Chondrocyte (in vitro differentiated cells): Measurements from ENCODE around the gene UBE2M. TPM values are rescaled to one million over a fixed set of nuclear protein-coding genes. Genes with fewer than 3 reads are reported as not detected.
A peak's percentile ranks its signal among the peaks of the same experiment; 100 is the strongest.

Experiments
- DNase-seq: peaks from one replicate; pipeline ENCODE4 v3.0.0; 2021; ENCODE audit warnings: mixed read lengths, low spot score
- H3K27ac Mint-ChIP-seq: one replicate; pipeline ENCODE4 v1.8.0; 2021; ENCODE audit warnings: mild to moderate bottlenecking, moderate library complexity, mixed read lengths; ENCODE audit not compliant: unreplicated experiment
- H3K27me3 Mint-ChIP-seq: 2 replicates; pipeline ENCODE4 v1.8.0; 2021; ENCODE audit warnings: low read depth, mixed read lengths
- H3K36me3 Mint-ChIP-seq: 2 replicates; pipeline ENCODE4 v1.8.0; 2021; ENCODE audit warnings: low read depth, mixed read lengths
- H3K4me1 Mint-ChIP-seq: 2 replicates; pipeline ENCODE4 v1.8.0; 2021; ENCODE audit warnings: low read depth, mild to moderate bottlenecking, mixed read lengths
- H3K4me3 Mint-ChIP-seq: one replicate; pipeline ENCODE4 v1.8.0; 2021; ENCODE audit warnings: mild to moderate bottlenecking, moderate library complexity, mixed read lengths; ENCODE audit not compliant: unreplicated experiment
- H3K9me3 Mint-ChIP-seq: 2 replicates; pipeline ENCODE4 v1.8.0; 2021; ENCODE audit warnings: low read depth, mixed read lengths
- CTCF ChIP-seq: fragments of 200-600 bp; sonication (generic); IDR thresholded peaks from 2 replicates; pipeline ENCODE4 v1.5.0; 2021; ENCODE audit warnings: antibody characterized with exemption, mild to moderate bottlenecking, moderate library complexity
- total RNA-seq: library from RNA; stranded (reverse); gene quantifications from 3 replicates; pipeline ENCODE4 v1.2.1, GENCODE V29; 2021

The UBE2M gene
- total RNA-seq, 1 donor from 2014 or later = 70.3 TPM

- DNase-seq = peak; percentile 41
- Mint-ChIP-seq H3K9me3 (no peaks in the 10 kb centered on the region), H3K27me3 (no peaks in the 10 kb centered on the region), H3K4me1 (peaks cover 32% of the 10 kb centered on the region), H3K36me3 (no peaks in the 10 kb centered on the region), H3K4me3 (peak overlapping the region; percentile 85), H3K27ac (peak overlapping the region; percentile 99)
- TF ChIP-seq CTCF = no peak
These were observed 13.8 kb upstream of the UBE2M start for GRCh38 chr19:58572026-58572817.

- DNase-seq = peak; percentile 73
- H3K4me3 Mint-ChIP-seq = peak overlapping the region; percentile 85
- H3K27ac Mint-ChIP-seq = no peak overlapping the region
These were observed 13.2 kb upstream of the UBE2M start for GRCh38 chr19:58571575-58571947.

GRCh38 chr19:58570770-58571574 lies 12.6 kb upstream of the UBE2M start:
- DNase-seq = peak; percentile 88
- Mint-ChIP-seq H3K27ac (no peak overlapping the region), H3K27me3 (no peaks in the 10 kb centered on the region), H3K9me3 (no peaks in the 10 kb centered on the region), H3K4me1 (peaks cover 30% of the 10 kb centered on the region), H3K4me3 (no peak overlapping the region), H3K36me3 (no peaks in the 10 kb centered on the region)
- no peak for TF ChIP-seq CTCF

More at GRCh38 chr19:58571575-58571947, 13.2 kb upstream of the UBE2M start:
- H3K9me3 Mint-ChIP-seq = no peaks in the 10 kb centered on the region
- H3K36me3 Mint-ChIP-seq = no peaks in the 10 kb centered on the region
- peaks cover 32% of the 10 kb centered on the region for H3K4me1 Mint-ChIP-seq
- no peaks in the 10 kb centered on the region for H3K27me3 Mint-ChIP-seq
- TF ChIP-seq CTCF = no peak

- Mint-ChIP-seq H3K4me3 (no peak overlapping the region), H3K36me3 (no peaks in the 10 kb centered on the region), H3K4me1 (peaks cover 26% of the 10 kb centered on the region), H3K9me3 (no peaks in the 10 kb centered on the region), H3K27ac (no peak overlapping the region), H3K27me3 (no peaks in the 10 kb centered on the region)
- DNase-seq = peak; percentile 52
- no peak for TF ChIP-seq CTCF
These were observed 11.7 kb upstream of the UBE2M start for GRCh38 chr19:58569943-58570670.
